GM12865 (cell line): Measurements from ENCODE around the gene C19orf33.

ENCODE experiments used
- DNase-seq: peaks from one replicate; pipeline ENCODE4 v3.0.0; 2010; ENCODE audit warnings: low read depth
- H3K4me3 ChIP-seq: 2 replicates; pipeline ENCODE4 v1.5.1; 2011; ENCODE audit warnings: mild to moderate bottlenecking, low read depth, low read length, control low read depth
- TF ChIP-seq, protein P1 (sequence below): IDR thresholded peaks from 2 replicates; pipeline ENCODE4 v1.5.1; 2011; ENCODE audit warnings: low read length, control low read depth, low read depth, inconsistent platforms; ENCODE audit not compliant: insufficient read depth; ENCODE audit errors: missing control alignments

The C19orf33 gene

DNA sequence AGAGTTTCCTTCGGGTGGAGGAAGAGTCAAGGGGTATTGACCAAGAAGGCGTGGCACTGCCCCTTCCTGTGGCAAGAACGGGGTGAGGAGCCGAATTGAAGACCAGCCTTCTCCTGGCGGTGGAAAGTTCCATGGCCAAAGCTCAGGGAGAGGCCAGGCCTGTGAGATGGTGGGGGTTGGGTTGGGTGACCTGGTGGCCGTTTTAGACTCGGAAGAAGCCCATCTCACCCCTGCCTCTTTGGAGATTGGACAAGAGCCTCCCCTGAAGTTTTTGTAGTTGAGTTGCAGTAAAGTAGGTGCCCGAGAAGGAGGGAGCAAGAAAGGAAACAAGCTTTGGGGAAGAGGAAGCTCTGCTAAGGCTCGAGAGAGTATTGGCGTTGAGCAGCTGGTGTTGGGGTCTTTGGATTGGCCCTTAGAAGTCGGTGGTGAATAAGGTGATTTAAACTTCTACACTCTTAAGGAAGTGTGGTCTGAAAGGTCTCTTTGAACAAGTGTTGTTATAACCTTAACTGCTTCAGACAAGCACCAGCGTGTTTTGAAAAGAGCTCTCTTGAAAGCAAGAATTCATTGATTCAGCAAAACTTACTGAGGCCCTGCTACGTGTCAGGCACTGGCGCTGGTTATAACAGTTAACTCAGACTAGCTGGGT lies 38.7 kb upstream of the C19orf33 start:
- H3K4me3 ChIP-seq, result no peak overlapping the region
- DNase-seq, result no peak
- TF ChIP-seq, protein P1, sequence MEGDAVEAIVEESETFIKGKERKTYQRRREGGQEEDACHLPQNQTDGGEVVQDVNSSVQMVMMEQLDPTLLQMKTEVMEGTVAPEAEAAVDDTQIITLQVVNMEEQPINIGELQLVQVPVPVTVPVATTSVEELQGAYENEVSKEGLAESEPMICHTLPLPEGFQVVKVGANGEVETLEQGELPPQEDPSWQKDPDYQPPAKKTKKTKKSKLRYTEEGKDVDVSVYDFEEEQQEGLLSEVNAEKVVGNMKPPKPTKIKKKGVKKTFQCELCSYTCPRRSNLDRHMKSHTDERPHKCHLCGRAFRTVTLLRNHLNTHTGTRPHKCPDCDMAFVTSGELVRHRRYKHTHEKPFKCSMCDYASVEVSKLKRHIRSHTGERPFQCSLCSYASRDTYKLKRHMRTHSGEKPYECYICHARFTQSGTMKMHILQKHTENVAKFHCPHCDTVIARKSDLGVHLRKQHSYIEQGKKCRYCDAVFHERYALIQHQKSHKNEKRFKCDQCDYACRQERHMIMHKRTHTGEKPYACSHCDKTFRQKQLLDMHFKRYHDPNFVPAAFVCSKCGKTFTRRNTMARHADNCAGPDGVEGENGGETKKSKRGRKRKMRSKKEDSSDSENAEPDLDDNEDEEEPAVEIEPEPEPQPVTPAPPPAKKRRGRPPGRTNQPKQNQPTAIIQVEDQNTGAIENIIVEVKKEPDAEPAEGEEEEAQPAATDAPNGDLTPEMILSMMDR, result no peak

- no peak for DNase-seq
- TF ChIP-seq, protein P1, result no peak
These were observed 38.1 kb upstream of the C19orf33 start for GRCh38 chr19:38265921-38266429.

DNA sequence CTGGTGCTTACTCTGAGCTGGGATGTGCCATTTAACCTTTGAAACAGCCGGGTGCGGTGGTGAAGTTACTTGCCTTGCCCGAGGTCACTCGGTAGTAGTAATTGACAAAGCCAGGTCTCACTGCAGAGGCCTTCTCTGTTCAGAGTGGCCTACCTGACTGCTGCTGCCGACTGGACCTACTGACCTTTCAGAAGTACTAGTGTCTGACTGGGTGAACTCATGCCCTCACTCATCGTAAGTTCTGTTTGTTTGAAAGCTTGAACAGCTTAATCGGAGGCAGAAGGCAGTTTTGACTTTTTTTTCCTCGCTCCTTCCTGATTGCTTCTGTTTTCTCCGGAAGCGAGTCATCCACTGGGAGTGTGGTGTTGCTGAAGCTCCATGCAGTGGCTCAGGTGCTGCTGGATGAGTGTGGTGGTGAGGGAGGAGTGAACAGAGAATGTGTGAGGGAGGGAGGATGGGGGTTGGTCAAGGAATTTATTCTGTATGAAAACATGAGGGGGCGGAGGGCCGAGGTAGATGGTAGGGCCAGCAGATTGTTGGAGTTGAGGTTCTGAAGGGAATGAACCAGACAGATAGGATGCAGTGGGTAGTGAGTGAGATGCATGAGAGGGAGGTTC lies 37.0 kb upstream of the C19orf33 start:
- H3K4me3 ChIP-seq, result no peak overlapping the region
- TF ChIP-seq, protein P1, result no peak
- no peak for DNase-seq

More at GRCh38 chr19:38265921-38266429, 38.1 kb upstream of the C19orf33 start:
- no peak overlapping the region for H3K4me3 ChIP-seq

- no peak overlapping the region for H3K4me3 ChIP-seq
These were observed 36.1 kb upstream of the C19orf33 start for GRCh38 chr19:38267761-38268483.

DNA sequence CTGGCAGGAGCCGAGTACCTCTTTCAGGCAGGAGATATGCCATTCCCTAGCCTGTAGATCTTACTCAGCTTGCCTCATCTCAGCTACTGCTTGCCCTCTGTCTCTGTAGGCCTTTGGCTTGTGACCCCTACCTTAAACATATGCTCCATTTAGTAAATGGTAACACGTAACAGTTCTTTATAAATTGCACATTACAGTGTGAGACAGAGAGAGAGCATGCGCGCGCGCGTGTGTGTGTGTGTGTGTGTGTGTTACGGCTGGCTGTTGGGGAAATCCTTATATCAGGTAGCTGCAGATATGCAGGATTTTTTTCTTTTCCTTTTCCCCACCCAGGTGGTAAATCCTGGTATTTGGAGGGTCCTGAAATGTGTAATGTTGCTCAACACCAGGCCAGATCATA lies 35.5 kb upstream of the C19orf33 start:
- DNase-seq, result no peak
- TF ChIP-seq, protein P1, result no peak
- H3K4me3 ChIP-seq, result no peak overlapping the region

More at GRCh38 chr19:38267761-38268483, 36.1 kb upstream of the C19orf33 start:
- no peak for DNase-seq
- TF ChIP-seq, protein P1, result no peak

DNA sequence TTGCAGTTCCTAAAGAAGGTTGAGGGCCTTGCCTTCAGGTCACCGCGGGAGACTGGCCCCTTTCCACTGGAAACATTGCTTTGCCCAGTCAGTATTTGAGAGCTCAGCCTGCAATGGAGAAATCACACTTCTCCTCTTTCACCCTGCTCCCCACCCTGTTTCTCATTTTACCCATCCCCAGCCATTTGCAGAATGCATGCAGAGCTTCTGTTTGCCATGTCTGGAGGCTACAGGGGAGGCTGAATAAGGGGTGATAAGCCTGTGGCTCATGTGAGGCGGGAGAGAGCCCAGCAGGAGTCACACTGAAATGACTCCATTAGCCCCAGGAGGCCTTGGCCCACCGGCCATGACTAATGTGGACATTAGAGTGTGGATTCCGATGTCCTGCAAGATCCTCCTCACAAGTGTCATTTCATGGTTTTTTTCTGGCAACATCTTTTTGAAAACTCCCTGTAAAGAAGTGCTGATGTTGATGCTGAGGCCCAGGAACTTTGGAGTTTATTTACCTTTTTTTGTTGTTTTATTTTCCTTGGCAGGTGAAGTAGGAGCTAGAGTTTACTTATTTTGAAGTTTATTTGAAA lies 33.4 kb upstream of the C19orf33 start:
- no peak overlapping the region for H3K4me3 ChIP-seq
- DNase-seq, result no peak
- TF ChIP-seq, protein P1, result no peak
